Neural progenitor cell (in vitro differentiated cells): Measurements from ENCODE around the gene SPON1. TPM values are rescaled to one million over a fixed set of nuclear protein-coding genes. Genes with fewer than 3 reads are reported as not detected.

ENCODE experiments used
- DNase-seq: peaks from one replicate; pipeline ENCODE4 v3.0.0-alpha.2; 2016; ENCODE audit warnings: low spot score
- H2AFZ ChIP-seq: fragments of 200-600 bp; sonication (generic); replicated peaks from 2 replicates; pipeline ENCODE4 v1.6.1; 2016; ENCODE audit warnings: antibody characterized with exemption
- H3F3A ChIP-seq: fragments of 200-600 bp; sonication (generic); 2 replicates; pipeline ENCODE4 v1.6.1; 2016; ENCODE audit warnings: antibody characterized with exemption, low read depth
- H3K27ac ChIP-seq: fragments of 200-600 bp; sonication (generic); 2 replicates; pipeline ENCODE4 v1.5.1; 2016; ENCODE audit warnings: mild to moderate bottlenecking
- H3K27me3 ChIP-seq: fragments of 200-600 bp; sonication (generic); 2 replicates; pipeline ENCODE4 v1.6.1; 2016; ENCODE audit warnings: mild to moderate bottlenecking, moderate library complexity
- H3K36me3 ChIP-seq: fragments of 200-600 bp; sonication (generic); 2 replicates; pipeline ENCODE4 v1.5.1; 2016
- H3K4me1 ChIP-seq: fragments of 200-600 bp; sonication (generic); 2 replicates; pipeline ENCODE4 v1.6.1; 2016; ENCODE audit warnings: mixed run types
- H3K4me2 ChIP-seq: fragments of 200-600 bp; sonication (generic); 2 replicates; pipeline ENCODE4 v1.6.1; 2016
- H3K4me3 ChIP-seq: fragments of 200-600 bp; sonication (generic); 2 replicates; pipeline ENCODE4 v1.5.1; 2016
- H3K79me2 ChIP-seq: fragments of 200-600 bp; sonication (generic); 2 replicates; pipeline ENCODE4 v1.6.1; 2016; ENCODE audit warnings: low read depth
- H3K9ac ChIP-seq: fragments of 200-600 bp; sonication (generic); 2 replicates; pipeline ENCODE4 v1.6.1; 2016
- H3K9me3 ChIP-seq: fragments of 200-600 bp; sonication (generic); 2 replicates; pipeline ENCODE4 v1.5.1; 2016; ENCODE audit warnings: low read depth
- H4K20me1 ChIP-seq: fragments of 200-600 bp; sonication (generic); 2 replicates; pipeline ENCODE4 v1.6.1; 2016; ENCODE audit warnings: low read depth
- H3K27ac Mint-ChIP-seq: 3 replicates; pipeline ENCODE4 v1.8.0; 2021; ENCODE audit warnings: mixed read lengths
- H3K27me3 Mint-ChIP-seq: 2 replicates; pipeline ENCODE4 v1.8.0; 2022; ENCODE audit warnings: low read depth, mild to moderate bottlenecking, inconsistent platforms, moderate library complexity, mixed read lengths; ENCODE audit not compliant: insufficient read depth
- H3K36me3 Mint-ChIP-seq: 3 replicates; pipeline ENCODE4 v1.8.0; 2021; ENCODE audit warnings: mixed read lengths
- H3K4me1 Mint-ChIP-seq: 3 replicates; pipeline ENCODE4 v1.8.0; 2021; ENCODE audit warnings: mixed read lengths
- H3K4me3 Mint-ChIP-seq: 3 replicates; pipeline ENCODE4 v1.8.0; 2021; ENCODE audit warnings: mild to moderate bottlenecking, moderate library complexity, mixed read lengths
- H3K9me3 Mint-ChIP-seq: 3 replicates; pipeline ENCODE4 v1.8.0; 2020; ENCODE audit warnings: mixed read lengths
- CTCF ChIP-seq: fragments of 200-600 bp; sonication (generic); IDR thresholded peaks from 2 replicates; pipeline ENCODE4 v1.5.1; 2017; ENCODE audit warnings: antibody characterized with exemption, mild to moderate bottlenecking
- EZH2 ChIP-seq: fragments of 200-600 bp; sonication (generic); IDR thresholded peaks from 2 replicates; pipeline ENCODE4 v1.6.1; 2017; ENCODE audit warnings: antibody characterized with exemption, mild to moderate bottlenecking, moderate library complexity
- EZH2phosphoT487 ChIP-seq: fragments of 200-600 bp; sonication (generic); IDR thresholded peaks from 2 replicates; pipeline ENCODE4 v1.6.1; 2017; ENCODE audit warnings: antibody characterized with exemption
- total RNA-seq: library from RNA; depleted of rRNA; stranded (reverse); fragments of >200 nt; gene quantifications from 2 replicates; pipeline ENCODE4 v1.2.3, GENCODE V29; 2015; ENCODE audit warnings: low replicate concordance

Gene SPON1
- total RNA-seq, 1 donor from 2014 or later = 35.4 TPM

GRCh38 chr11:13997881-13998280 lies 35.4 kb downstream of the SPON1 start:
- Mint-ChIP-seq H3K27ac (no peak overlapping the region), H3K27me3 (peaks cover 5% of the 10 kb centered on the region), H3K9me3 (peaks cover 5% of the 10 kb centered on the region), H3K4me1 (no peaks in the 10 kb centered on the region), H3K36me3 (no peaks in the 10 kb centered on the region), H3K4me3 (no peak overlapping the region)
- Histone ChIP-seq H3K27ac (no peak overlapping the region), H3K4me3 (no peak overlapping the region), H3K79me2 (no peaks in the 10 kb centered on the region), H3K4me2 (no peak overlapping the region), H3K36me3 (no peaks in the 10 kb centered on the region), H4K20me1 (no peaks in the 10 kb centered on the region), H2AFZ (no peak overlapping the region), H3F3A (no peaks in the 10 kb centered on the region), H3K4me1 (no peaks in the 10 kb centered on the region), H3K9me3 (no peaks in the 10 kb centered on the region), H3K9ac (no peak overlapping the region), H3K27me3 (no peaks in the 10 kb centered on the region)
- DNase-seq = no peak
- TF ChIP-seq EZH2phosphoT487 (no peak), EZH2 (no peak), CTCF (no peak)

DNA sequence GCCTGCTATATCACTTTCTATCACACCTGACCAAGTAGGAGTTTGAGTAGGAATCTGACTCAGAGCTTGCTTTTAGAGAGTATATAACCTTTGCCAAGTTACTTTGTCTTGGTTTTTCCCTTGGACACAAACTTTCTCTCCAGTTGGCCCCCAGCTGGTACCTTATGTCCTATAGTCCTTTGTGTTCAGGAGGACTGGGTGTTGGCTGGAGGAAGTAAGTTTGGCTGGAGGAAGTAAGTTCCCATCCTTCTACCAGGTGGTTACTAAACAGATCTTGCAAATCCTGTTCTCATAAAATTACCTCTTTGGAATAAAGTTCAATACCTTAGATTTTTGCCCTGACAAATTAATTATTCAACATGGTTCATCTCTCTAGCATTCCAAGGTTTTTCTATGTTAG lies 37.2 kb downstream of the SPON1 start:
- Mint-ChIP-seq H3K27me3 (peaks cover 8% of the 10 kb centered on the region), H3K36me3 (no peaks in the 10 kb centered on the region), H3K4me1 (no peaks in the 10 kb centered on the region), H3K27ac (no peak overlapping the region), H3K4me3 (no peak overlapping the region), H3K9me3 (peaks cover 5% of the 10 kb centered on the region)
- no peak for TF ChIP-seq EZH2phosphoT487
- TF ChIP-seq EZH2 = no peak
- TF ChIP-seq CTCF = no peak
- no peak overlapping the region for H3K27ac ChIP-seq
- no peak overlapping the region for H3K4me2 ChIP-seq
- no peaks in the 10 kb centered on the region for H4K20me1 ChIP-seq
- H3K4me3 ChIP-seq = no peak overlapping the region
- H3K79me2 ChIP-seq = no peaks in the 10 kb centered on the region
- no peak overlapping the region for H3K9ac ChIP-seq
- H3F3A ChIP-seq = no peaks in the 10 kb centered on the region
- no peak for DNase-seq
- no peaks in the 10 kb centered on the region for H3K27me3 ChIP-seq
- no peaks in the 10 kb centered on the region for H3K4me1 ChIP-seq
- no peaks in the 10 kb centered on the region for H3K9me3 ChIP-seq
- no peaks in the 10 kb centered on the region for H3K36me3 ChIP-seq
- no peak overlapping the region for H2AFZ ChIP-seq

- peaks cover 5% of the 10 kb centered on the region for H3K9me3 Mint-ChIP-seq
- DNase-seq = no peak
- peaks cover 8% of the 10 kb centered on the region for H3K27me3 Mint-ChIP-seq
- Histone ChIP-seq H3K4me3 (no peak overlapping the region), H3K27me3 (no peaks in the 10 kb centered on the region), H3K9ac (no peak overlapping the region), H3K36me3 (no peaks in the 10 kb centered on the region), H3K4me1 (no peaks in the 10 kb centered on the region), H4K20me1 (no peaks in the 10 kb centered on the region), H3K4me2 (no peak overlapping the region), H3K27ac (no peak overlapping the region), H3K9me3 (no peaks in the 10 kb centered on the region), H2AFZ (no peak overlapping the region), H3K79me2 (no peaks in the 10 kb centered on the region), H3F3A (no peaks in the 10 kb centered on the region)
- TF ChIP-seq EZH2 = no peak
- TF ChIP-seq EZH2phosphoT487 = no peak
- no peak for TF ChIP-seq CTCF
- H3K36me3 Mint-ChIP-seq = no peaks in the 10 kb centered on the region
- no peak overlapping the region for H3K4me3 Mint-ChIP-seq
- no peak overlapping the region for H3K27ac Mint-ChIP-seq
- no peaks in the 10 kb centered on the region for H3K4me1 Mint-ChIP-seq
These were observed 39.1 kb downstream of the SPON1 start for GRCh38 chr11:14001597-14001996.

GRCh38 chr11:14007566-14007965 lies 45.0 kb downstream of the SPON1 start:
- peaks cover 2% of the 10 kb centered on the region for H3K27me3 Mint-ChIP-seq
- Histone ChIP-seq H3K9ac (no peak overlapping the region), H3K27me3 (no peaks in the 10 kb centered on the region), H3K79me2 (no peaks in the 10 kb centered on the region), H3K9me3 (no peaks in the 10 kb centered on the region), H3F3A (no peaks in the 10 kb centered on the region), H4K20me1 (no peaks in the 10 kb centered on the region), H3K4me3 (no peak overlapping the region), H2AFZ (no peak overlapping the region), H3K36me3 (no peaks in the 10 kb centered on the region), H3K4me2 (no peak overlapping the region), H3K27ac (no peak overlapping the region), H3K4me1 (no peaks in the 10 kb centered on the region)
- no peak for DNase-seq
- no peak overlapping the region for H3K4me3 Mint-ChIP-seq
- no peak overlapping the region for H3K27ac Mint-ChIP-seq
- H3K9me3 Mint-ChIP-seq = no peaks in the 10 kb centered on the region
- no peaks in the 10 kb centered on the region for H3K4me1 Mint-ChIP-seq
- TF ChIP-seq EZH2 = no peak
- TF ChIP-seq EZH2phosphoT487 = no peak
- TF ChIP-seq CTCF = no peak
- no peaks in the 10 kb centered on the region for H3K36me3 Mint-ChIP-seq
